K562 (cell line): ENCODE data around the gene GNAT1. TPM values are rescaled to one million over a fixed set of nuclear protein-coding genes. Genes with fewer than 3 reads are reported as not detected.

Experiments
- ATAC-seq: fragments of 200-7000 bp; cut with Tn5 transposase; 3 replicates; pipeline ENCODE4 v1.9.1; 2020; ENCODE audit warnings: moderate library complexity
- BruUV-seq: library from RNA; stranded (reverse); fragments of 400-500 nt; replicated peaks from 2 replicates; lab custom pipeline; 2021; lab: Mats Ljungman, UMichigan
- CTCF ChIA-PET: fragments of 300-600 bp; formaldehyde crosslinking; extraction: SDS; loops from one replicate; lab custom pipeline; 2021; ENCODE audit warnings: low intra/inter-chr PET ratio; lab: Yijun Ruan, JAX
- POLR2A ChIA-PET: fragments of 300-600, 350-650 bp; sonication (Branson Sonifier 250); formaldehyde crosslinking; extraction: SDS; loops from one replicate; lab custom pipeline; 2021; ENCODE audit warnings: antibody characterized with exemption, inconsistent platforms; lab: Yijun Ruan, JAX
- DNase-seq, 4 experiments: peaks; one replicate each; pipeline versions ENCODE4 v3.0.0 to v3.0.0-alpha.2; 2011 to 2018; ENCODE audit warnings: low spot score in 3 of 4, mixed read lengths in 3 of 4; ENCODE audit errors: extremely low read depth in 1 of 4
- FAIRE-seq: peaks from 2 replicates; lab custom pipeline; 2011; peaks lifted over from hg19 to GRCh38; lab: Jason Lieb, UNC
- H2AFZ ChIP-seq: 2 replicates; pipeline ENCODE4 v1.6.0; 2011; ENCODE audit warnings: low read depth, low read length, control low read depth, inconsistent platforms
- H3K27ac ChIP-seq: fragments of 200-600 bp; 3 replicates; pipeline ENCODE4 v1.8.0; 2011; ENCODE audit warnings: low read depth, mild to moderate bottlenecking, control low read depth, inconsistent platforms, low read length, moderate library complexity, mixed read lengths; ENCODE audit errors: extremely low read depth
- H3K27me3 ChIP-seq, 2 experiments: fragments of 300-600 bp in 1 of 2; 2 replicates in 1 of 2; 3 replicates in 1 of 2; pipeline versions ENCODE4 v1.6.0 to v1.8.0; 2011; ENCODE audit warnings: inconsistent platforms in 2 of 2, low read length in 2 of 2, mild to moderate bottlenecking in 1 of 2, mixed read lengths in 1 of 2, moderate library complexity in 1 of 2; ENCODE audit not compliant: control insufficient read depth in 2 of 2, insufficient read depth in 2 of 2
- H3K36me3 ChIP-seq: fragments of 300-600 bp; 3 replicates; pipeline ENCODE4 v1.8.0; 2011; ENCODE audit warnings: mild to moderate bottlenecking, low read length, inconsistent platforms; ENCODE audit not compliant: control insufficient read depth, insufficient read depth
- H3K4me1 ChIP-seq, 2 experiments: fragments of 200-600 bp in 1 of 2; replicated peaks in 1 of 2; 2 replicates in 1 of 2; 3 replicates in 1 of 2; pipeline versions ENCODE4 v1.5.1 to v1.8.0; 2011; ENCODE audit warnings: inconsistent platforms in 2 of 2, low read length in 2 of 2, mild to moderate bottlenecking in 1 of 2, mixed read lengths in 1 of 2, moderate library complexity in 1 of 2; ENCODE audit not compliant: control insufficient read depth in 2 of 2, insufficient read depth in 2 of 2
- H3K4me2 ChIP-seq: 2 replicates; pipeline ENCODE4 v1.6.1; 2011; ENCODE audit warnings: low read length, control low read depth, inconsistent platforms, mixed read lengths; ENCODE audit not compliant: insufficient read depth
- H3K4me3 ChIP-seq: fragments of 200-600 bp; sonication (generic), shearing (Covaris generic); 2 replicates; pipeline ENCODE4 v1.5.1; 2016; ENCODE audit warnings: control low read depth, inconsistent platforms
- H3K79me2 ChIP-seq: fragments of 200-600 bp; 3 replicates; pipeline ENCODE4 v1.8.0; 2011; ENCODE audit warnings: low read length, inconsistent platforms; ENCODE audit not compliant: control insufficient read depth, insufficient read depth
- H3K9ac ChIP-seq, 2 experiments: 2 replicates each; pipeline versions ENCODE4 v1.6.0 to v1.6.1; 2011; ENCODE audit warnings: low read depth in 2 of 2, low read length in 2 of 2, control low read depth in 1 of 2, inconsistent platforms in 1 of 2, mild to moderate bottlenecking in 1 of 2, mixed read lengths in 1 of 2; ENCODE audit not compliant: insufficient read depth in 1 of 2
- H3K9me1 ChIP-seq: one replicate; pipeline ENCODE4 v1.6.0; 2011; ENCODE audit warnings: inconsistent platforms, mild to moderate bottlenecking, low read length, moderate library complexity; ENCODE audit not compliant: control insufficient read depth, insufficient read depth
- H3K9me3 ChIP-seq: replicated peaks from 2 replicates; pipeline ENCODE4 v1.5.1; 2011; ENCODE audit warnings: low read depth, low read length, inconsistent platforms; ENCODE audit not compliant: control insufficient read depth, insufficient read depth
- H4K20me1 ChIP-seq: replicated peaks from 2 replicates; pipeline ENCODE4 v1.6.1; 2011; ENCODE audit warnings: low read length, inconsistent platforms, mixed read lengths; ENCODE audit not compliant: control insufficient read depth, insufficient read depth
- DIDO1 ChIP-seq: fragments of 450-650 bp; IDR thresholded peaks from 2 replicates; pipeline ENCODE4 v1.6.1; 2016; ENCODE audit warnings: low read depth, missing biosample characterization, missing genetic modification characterization
- FOXJ2 ChIP-seq: fragments of 200-800 bp; sonication (Bioruptor generic); IDR thresholded peaks from 2 replicates; pipeline ENCODE4 v1.6.1; 2016; ENCODE audit warnings: missing genetic modification characterization, missing compliant biosample characterization
- HBP1 ChIP-seq: fragments of 450-650 bp; formaldehyde crosslinking; IDR thresholded peaks from 2 replicates; pipeline ENCODE4 v1.4.0; 2022; ENCODE audit warnings: missing genetic modification characterization
- HCFC1 ChIP-seq: IDR thresholded peaks from 2 replicates; pipeline ENCODE4 v1.6.1; 2012; ENCODE audit warnings: low read depth, low read length, improper control_type of control experiment
- KDM5B ChIP-seq: fragments of 200-600 bp; sonication (generic); IDR thresholded peaks from 2 replicates; pipeline ENCODE4 v1.6.1; 2012; ENCODE audit warnings: low read depth, mild to moderate bottlenecking, moderate library complexity, low read length, control low read depth, inconsistent platforms; ENCODE audit not compliant: insufficient replicate concordance
- PBX2 ChIP-seq, 2 experiments: IDR thresholded peaks in 1 of 2; conservative IDR thresholded peaks in 1 of 2; 2 replicates each; pipeline ENCODE4 v1.6.1; 2016; ENCODE audit warnings: low read depth in 2 of 2, mild to moderate bottlenecking in 1 of 2, missing compliant biosample characterization in 1 of 2, missing genetic modification characterization in 1 of 2, moderate library complexity in 1 of 2
- TFAP4 ChIP-seq: sonication (generic); formaldehyde crosslinking; IDR thresholded peaks from 2 replicates; pipeline ENCODE4 v1.8.0; 2022; ENCODE audit warnings: missing genetic modification reagents, mild to moderate bottlenecking, moderate library complexity, borderline replicate concordance
- ZNF24 ChIP-seq: fragments of 450-650 bp; IDR thresholded peaks from 2 replicates; pipeline ENCODE4 v1.6.1; 2016
- ZNF668 ChIP-seq: fragments of 250-450 bp; sonication (Bioruptor Pico); IDR thresholded peaks from 2 replicates; pipeline ENCODE4 v1.8.0; 2022; ENCODE audit warnings: mild to moderate bottlenecking, inconsistent platforms
- ZNF77 ChIP-seq: fragments of 250-450 bp; sonication (Bioruptor Pico); IDR thresholded peaks from 2 replicates; pipeline ENCODE4 v1.5.0; 2020
- WGBS: fragments of 100-300 bp; shearing (Covaris generic); methylation state at CpG from one replicate; pipeline ENCODE4 v1.1.6; 2016; ENCODE audit warnings: low coverage, mixed read lengths; ENCODE audit not compliant: insufficient coverage; ENCODE audit errors: missing lambda C conversion rate; 5-methylcytosine and 5-hydroxymethylcytosine counted together
- in situ Hi-C: fragments of 300-500 bp; cut with MboI; formaldehyde crosslinking; loops from 4 replicates; pipeline ENCODE4 v1.15.0; 2018; ENCODE audit warnings: inconsistent platforms, mixed read lengths
- intact Hi-C: fragments of 100-400 bp; cut with micrococcal nuclease; formaldehyde crosslinking; loops from 2 replicates; pipeline ENCODE4 v1.14.2; 2022
- polyA plus RNA-seq, 8 experiments: library from polyadenylated mRNA; depleted of rRNA in 4 of 8; stranded (reverse) in 5 of 8; unstranded in 3 of 8; fragments of >200 nt; fragmentation: Nextera tagmentation in 2 of 8; fragmentation: Illumina TruSeq in 1 of 8; extraction: Ambion mirVana in 2 of 8; extraction: Trizol in 1 of 8; gene quantifications; 2 replicates each; pipeline versions ENCODE4 v1.2.1 to v1.2.3, GENCODE V29; 2011 to 2014; ENCODE audit warnings: inconsistent platforms in 1 of 8, missing spikeins in 1 of 8
- total RNA-seq, 7 experiments: library from RNA; depleted of rRNA in 6 of 7; stranded (reverse); fragments of >200 nt in 6 of 7; fragmentation: Illumina TruSeq in 2 of 7; extraction: Trizol in 2 of 7; gene quantifications; 2 replicates each; pipeline versions ENCODE4 v1.2.1 to v1.2.3, GENCODE V29; 2011 to 2021; ENCODE audit warnings: low replicate concordance in 1 of 7

The GNAT1 gene
- total and polyA plus RNA-seq, 9 of the 15 experiments (the other 6 are each of a cell fraction or from before 2014, with no cell fraction given), result not detected

- Histone ChIP-seq H3K27me3 (peaks cover 0 to 15% of the 10 kb centered on the region in 2 experiments; a peak in 2 of 5 replicates), H3K4me3 (no peak overlapping the region), H3K9me1 (no peaks in the 10 kb centered on the region), H3K79me2 (no peaks in the 10 kb centered on the region), H2AFZ (no peak overlapping the region), H3K36me3 (no peaks in the 10 kb centered on the region), H3K9ac (no peak overlapping the region), H3K27ac (no peak overlapping the region), H4K20me1 (no peaks in the 10 kb centered on the region; the same call in 1 of the 2 replicates), H3K4me2 (no peak overlapping the region), H3K4me1 (peaks cover 2 to 33% of the 10 kb centered on the region in 2 experiments; a peak in 2 of 5 replicates), H3K9me3 (no peaks in the 10 kb centered on the region)
- in situ Hi-C loops (loop anchor here (5.0 kb wide), 2 partner anchors 34 to 79 kb away; no protein-coding TSS in a partner anchor), intact Hi-C loops (no loop called here)
- no peak for TF ChIP-seq KDM5B
- no peak for TF ChIP-seq TFAP4 (CRISPR knock-in tag)
- TF ChIP-seq ZNF24, result no peak
- TF ChIP-seq DIDO1, result no peak
- no peak for TF ChIP-seq FOXJ2 (tag)
- TF ChIP-seq HBP1 (CRISPR knock-in tag), result no peak
- no peak for TF ChIP-seq ZNF77 (CRISPR knock-in tag)
- TF ChIP-seq HCFC1, result no peak
- no peak for TF ChIP-seq PBX2 (CRISPR knock-in tag; IDR thresholded peaks at IDR 0.05; ENCODE audit: low read depth)
- no peak for TF ChIP-seq PBX2 (tag; conservative IDR thresholded peaks at IDR 0.05; ENCODE audit: low read depth)
- TF ChIP-seq ZNF668 (CRISPR knock-in tag), result no peak
- BruUV-seq, result no TSS peak
- ATAC-seq (no peak), FAIRE-seq (no peak), DNase-seq (no peak)
- WGBS, result 26% methylated on average over 25 of the region's 36 CpGs
- CTCF ChIA-PET, result interaction anchor here (0.6 to 4.9 kb wide), 6 partner anchors 30 to 80 kb away, joined by 3 to 91 read pairs (median 6); no protein-coding TSS in a partner anchor
- POLR2A ChIA-PET, result no interaction called here
These were observed 1.9 kb downstream of the GNAT1 start for GRCh38 chr3:50193286-50193685.
